Fibroblast of skin of right quadriceps (primary cell): Measurements from ENCODE around the gene PHF19.

Experiments
- DNase-seq: peaks from one replicate; pipeline ENCODE4 v3.0.0-alpha.2; 2013

The PHF19 gene

GRCh38 chr9:120912958-120913646, 36.1 kb upstream of the PHF19 start:
- DNase-seq, result no peak

- no peak for DNase-seq
Observed at GRCh38 chr9:120911295-120911837, 34.4 kb upstream of the PHF19 start.

GRCh38 chr9:120910643-120911042, 33.7 kb upstream of the PHF19 start:
- no peak for DNase-seq

- no peak for DNase-seq
Observed at GRCh38 chr9:120909904-120910303, 32.9 kb upstream of the PHF19 start.

- no peak for DNase-seq
Observed at GRCh38 chr9:120905315-120906164, 28.6 kb upstream of the PHF19 start.

GRCh38 chr9:120904978-120905301, 28.0 kb upstream of the PHF19 start:
- no peak for DNase-seq

- DNase-seq, result no peak
Observed at GRCh38 chr9:120904061-120904977, 27.3 kb upstream of the PHF19 start.

- no peak for DNase-seq
Observed at GRCh38 chr9:120902569-120903535, 25.9 kb upstream of the PHF19 start.

GRCh38 chr9:120901755-120902568, 25.0 kb upstream of the PHF19 start:
- no peak for DNase-seq

- no peak for DNase-seq
Observed at GRCh38 chr9:120900824-120901223, 23.8 kb upstream of the PHF19 start.

GRCh38 chr9:120899490-120900068, 22.6 kb upstream of the PHF19 start:
- no peak for DNase-seq

GRCh38 chr9:120898396-120898795, 21.4 kb upstream of the PHF19 start:
- DNase-seq, result no peak

GRCh38 chr9:120895951-120896350, 19.0 kb upstream of the PHF19 start:
- DNase-seq, result no peak

GRCh38 chr9:120894321-120895148, 17.5 kb upstream of the PHF19 start:
- peak; percentile 34 for DNase-seq

GRCh38 chr9:120893611-120894307, 16.8 kb upstream of the PHF19 start:
- DNase-seq, result no peak

GRCh38 chr9:120892748-120893610, 16.0 kb upstream of the PHF19 start:
- DNase-seq, result peak; percentile 76

- DNase-seq, result no peak
Observed at GRCh38 chr9:120891884-120892747, 15.1 kb upstream of the PHF19 start.
